ENCODE measurements around the gene LMF1.

The LMF1 gene

DNA sequence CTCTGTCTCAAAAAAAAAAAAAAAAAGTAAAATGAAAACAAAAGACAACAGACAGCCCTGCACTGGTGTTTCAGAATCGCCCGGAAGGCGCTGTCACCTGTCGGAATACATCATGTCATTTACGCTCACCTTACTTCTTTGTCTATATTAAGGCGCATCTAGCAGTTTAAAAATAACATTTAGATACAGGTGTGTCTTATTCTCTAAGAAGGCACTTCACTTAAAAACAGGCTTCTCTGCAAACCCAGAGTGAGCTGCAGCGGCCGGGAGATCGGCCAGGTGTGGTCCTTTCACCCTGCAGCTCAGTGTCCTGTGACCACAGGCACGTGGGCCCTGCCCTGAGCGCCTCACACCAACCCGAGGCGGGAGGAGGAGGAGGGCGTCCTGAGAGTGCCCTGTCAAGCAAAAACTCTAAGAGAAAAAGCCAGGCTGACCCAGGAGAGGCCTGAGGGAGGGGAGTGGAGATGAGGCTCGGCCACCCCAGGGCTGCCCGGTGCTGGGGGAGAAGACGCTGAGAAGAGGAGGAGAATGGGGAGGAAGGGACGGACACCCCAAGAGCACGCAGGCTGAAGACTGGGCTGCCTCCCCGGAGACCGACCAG lies 3.3 kb upstream of the LMF1 start:
- peaks cover 18% of the 10 kb centered on the region for H3K27me3 Mint-ChIP-seq (ENCODE audit: low read depth)
- H3K4me1 Mint-ChIP-seq (ENCODE audit: low read depth) = peaks cover 3% of the 10 kb centered on the region
- no peaks in the 10 kb centered on the region for H3K36me3 Mint-ChIP-seq (ENCODE audit: low read depth)
- no peaks in the 10 kb centered on the region for H3K9me3 Mint-ChIP-seq
- H3K4me3 Mint-ChIP-seq = no peak overlapping the region
- no peak overlapping the region for H3K27ac Mint-ChIP-seq

DNA sequence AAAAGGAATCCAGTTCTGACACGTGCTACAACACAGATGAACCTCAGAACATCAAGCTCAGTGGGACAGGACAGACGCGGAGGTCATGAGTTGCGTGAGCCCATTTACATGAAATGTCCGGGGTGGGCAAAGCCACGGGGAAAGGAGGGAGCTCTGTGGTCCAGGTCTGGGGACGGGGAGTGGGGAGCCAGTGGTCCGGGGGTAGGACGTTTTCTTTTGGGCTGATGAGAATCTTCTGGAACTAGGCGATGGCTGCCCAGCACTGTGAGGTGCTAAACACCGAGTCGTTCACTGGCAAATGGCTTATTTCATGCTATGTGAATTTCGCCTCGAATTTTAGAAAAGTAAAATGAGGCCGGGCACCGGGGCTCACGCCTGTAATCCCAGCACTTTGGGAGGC lies 2.6 kb upstream of the LMF1 start:
- peaks cover 8% of the 10 kb centered on the region for H3K4me1 Mint-ChIP-seq (ENCODE audit: low read depth)
- H3K4me3 Mint-ChIP-seq = no peak overlapping the region
- H3K27me3 Mint-ChIP-seq (ENCODE audit: low read depth) = peaks cover 13% of the 10 kb centered on the region
- no peaks in the 10 kb centered on the region for H3K9me3 Mint-ChIP-seq
- H3K36me3 Mint-ChIP-seq (ENCODE audit: low read depth) = no peaks in the 10 kb centered on the region
- H3K27ac Mint-ChIP-seq = no peak overlapping the region

DNA sequence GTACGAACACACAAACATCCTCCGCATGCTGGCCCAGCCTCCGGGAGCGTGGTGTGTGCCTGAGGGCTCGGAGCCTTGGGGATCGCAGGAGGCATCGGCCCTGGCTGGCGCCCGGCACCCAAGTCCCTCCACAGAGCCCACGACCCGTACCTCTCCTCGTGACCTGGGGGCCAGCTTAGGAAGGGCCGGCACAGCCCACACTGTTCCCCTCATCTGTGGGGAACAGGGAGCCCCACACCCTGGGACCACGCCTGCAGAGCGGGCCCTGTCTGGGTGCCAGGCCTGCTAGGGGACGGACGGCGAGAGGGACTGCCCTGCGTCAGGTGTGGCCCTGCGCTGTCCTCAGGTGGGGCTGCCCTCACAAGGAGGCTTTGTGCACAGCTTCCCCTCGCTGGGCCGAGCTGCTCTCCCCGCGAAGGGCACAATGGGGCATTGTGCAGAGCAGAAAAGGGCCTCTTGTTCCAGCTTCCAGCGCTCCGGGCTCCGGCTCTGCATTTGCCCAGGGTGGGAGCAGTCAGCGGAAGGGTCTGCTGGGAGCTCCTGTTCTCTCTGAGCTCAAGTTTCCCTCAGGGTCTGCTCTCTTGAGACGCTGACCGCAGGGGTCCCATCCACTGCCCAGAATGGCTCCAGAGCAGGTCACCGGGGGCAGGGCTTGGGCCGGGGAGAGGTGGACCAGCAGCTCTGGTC lies 1.7 kb upstream of the LMF1 start:
- Mint-ChIP-seq H3K36me3 (ENCODE audit: low read depth) (peaks cover 1% of the 10 kb centered on the region), H3K4me1 (ENCODE audit: low read depth) (peaks cover 11% of the 10 kb centered on the region), H3K4me3 (no peak overlapping the region), H3K27ac (no peak overlapping the region), H3K27me3 (ENCODE audit: low read depth) (peaks cover 6% of the 10 kb centered on the region), H3K9me3 (no peaks in the 10 kb centered on the region)

DNA sequence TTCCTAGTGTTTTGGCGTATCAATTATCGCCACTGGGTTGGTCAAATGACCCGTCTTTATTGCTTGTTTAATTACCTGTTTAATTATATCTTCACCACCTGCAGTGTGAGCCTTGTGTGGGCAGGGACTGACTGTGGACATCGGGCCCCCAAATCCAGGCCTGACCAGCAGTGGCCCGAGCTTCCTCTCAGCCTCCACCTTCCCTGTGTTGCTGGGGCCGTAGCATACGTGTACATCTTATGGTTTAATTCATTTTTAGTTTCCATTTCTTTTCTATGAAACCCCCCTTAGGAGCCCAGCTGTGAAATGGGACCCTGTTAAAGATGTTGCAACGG lies 1.2 kb upstream of the LMF1 start:
- Mint-ChIP-seq H3K36me3 (ENCODE audit: low read depth) (peaks cover 1% of the 10 kb centered on the region), H3K27ac (no peak overlapping the region), H3K4me3 (peak overlapping the region; percentile 49), H3K9me3 (no peaks in the 10 kb centered on the region), H3K4me1 (ENCODE audit: low read depth) (peaks cover 11% of the 10 kb centered on the region), H3K27me3 (ENCODE audit: low read depth) (peaks cover 6% of the 10 kb centered on the region)

DNA sequence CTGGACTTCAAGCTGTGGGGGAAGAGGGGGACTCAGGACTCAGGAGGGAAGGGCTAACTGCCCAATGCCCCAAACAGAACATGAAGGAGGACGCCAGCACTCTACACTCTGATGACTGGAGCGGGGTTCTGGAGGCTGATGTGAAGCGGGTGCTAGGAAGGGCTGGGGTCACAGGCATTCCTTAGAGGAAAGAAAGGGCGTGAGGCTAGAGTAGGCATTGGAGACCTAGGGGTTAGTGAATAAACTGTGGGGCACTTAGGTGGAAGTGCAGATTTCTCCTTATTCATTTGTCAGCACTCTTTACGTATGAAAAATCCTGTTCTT lies 760 bp upstream of the LMF1 start:
- peak overlapping the region; percentile 29 for H3K27ac Mint-ChIP-seq
- H3K4me3 Mint-ChIP-seq = peak overlapping the region; percentile 49
- H3K36me3 Mint-ChIP-seq (ENCODE audit: low read depth) = peaks cover 1% of the 10 kb centered on the region
- H3K4me1 Mint-ChIP-seq (ENCODE audit: low read depth) = peaks cover 11% of the 10 kb centered on the region
- no peaks in the 10 kb centered on the region for H3K9me3 Mint-ChIP-seq
- H3K27me3 Mint-ChIP-seq (ENCODE audit: low read depth) = peaks cover 6% of the 10 kb centered on the region

DNA sequence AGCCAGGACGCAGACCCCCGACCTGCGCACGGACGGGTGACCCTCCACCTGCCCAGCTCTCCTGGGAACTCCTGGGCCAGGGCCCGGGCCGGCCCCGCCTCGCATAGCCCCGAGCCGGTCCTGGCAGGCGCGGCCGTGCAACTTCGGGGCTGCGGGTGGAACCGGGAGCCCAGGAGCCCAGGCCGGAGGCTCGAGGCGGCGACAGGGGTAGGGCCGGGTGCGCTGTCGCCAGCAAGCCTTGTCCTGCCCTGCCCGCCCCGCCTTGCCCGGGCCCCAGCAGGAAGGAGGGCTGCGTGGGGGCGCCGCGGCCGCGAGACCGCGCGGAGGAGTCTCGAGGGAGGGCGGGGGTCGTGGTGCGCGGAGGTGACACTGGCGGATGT lies 408 bp downstream of the LMF1 start:
- peaks cover 6% of the 10 kb centered on the region for H3K27me3 Mint-ChIP-seq (ENCODE audit: low read depth)
- peak overlapping the region; percentile 65 for H3K4me3 Mint-ChIP-seq
- peaks cover 5% of the 10 kb centered on the region for H3K9me3 Mint-ChIP-seq
- peaks cover 16% of the 10 kb centered on the region for H3K4me1 Mint-ChIP-seq (ENCODE audit: low read depth)
- no peak overlapping the region for H3K27ac Mint-ChIP-seq
- H3K36me3 Mint-ChIP-seq (ENCODE audit: low read depth) = peaks cover 7% of the 10 kb centered on the region

DNA sequence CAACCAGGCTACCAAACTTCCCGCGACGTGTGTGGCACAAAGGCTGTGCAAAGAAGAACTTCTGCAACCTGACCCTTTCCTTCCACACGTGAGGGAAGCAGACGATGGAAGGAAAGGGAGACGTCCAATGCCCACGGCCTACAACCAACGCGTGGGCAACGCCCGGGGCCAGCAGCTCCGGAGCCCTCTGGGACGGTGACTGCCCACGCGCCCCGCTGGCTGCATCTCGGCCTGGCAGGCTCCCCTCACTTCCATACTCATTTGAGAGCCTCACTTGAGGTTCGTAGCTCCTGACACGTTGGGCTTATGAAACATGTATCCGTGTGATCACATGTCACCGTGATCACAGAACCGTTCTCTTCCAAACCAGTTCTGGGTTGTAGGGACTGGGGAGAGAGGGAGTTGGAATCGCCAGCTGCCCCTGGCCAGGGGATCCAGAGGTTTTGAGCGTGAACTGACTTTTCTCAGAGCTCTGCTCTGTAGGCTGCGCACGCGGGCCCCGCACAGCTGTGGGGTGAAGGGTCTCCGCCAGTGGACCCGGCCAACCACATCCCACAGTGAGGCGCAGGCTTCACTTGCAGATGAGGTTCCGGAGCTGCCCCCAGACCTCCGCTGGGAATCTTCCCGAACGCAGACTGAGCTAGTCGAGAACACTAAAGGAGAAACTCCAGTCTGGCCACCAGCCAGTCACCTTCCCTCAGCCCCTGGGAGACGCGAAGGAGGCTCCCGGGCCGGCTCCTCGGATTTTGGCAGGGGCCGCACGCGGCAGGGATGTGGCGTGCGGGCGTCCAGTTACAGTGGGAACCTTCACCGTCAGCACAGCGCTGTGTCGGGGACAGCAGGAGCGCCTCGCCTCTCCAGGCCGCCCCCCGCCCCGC lies 1.0 kb downstream of the LMF1 start:
- Mint-ChIP-seq H3K27ac (no peak overlapping the region), H3K4me3 (peak overlapping the region; percentile 65), H3K4me1 (ENCODE audit: low read depth) (peaks cover 20% of the 10 kb centered on the region), H3K9me3 (peaks cover 8% of the 10 kb centered on the region), H3K27me3 (ENCODE audit: low read depth) (peaks cover 6% of the 10 kb centered on the region), H3K36me3 (ENCODE audit: low read depth) (peaks cover 13% of the 10 kb centered on the region)

DNA sequence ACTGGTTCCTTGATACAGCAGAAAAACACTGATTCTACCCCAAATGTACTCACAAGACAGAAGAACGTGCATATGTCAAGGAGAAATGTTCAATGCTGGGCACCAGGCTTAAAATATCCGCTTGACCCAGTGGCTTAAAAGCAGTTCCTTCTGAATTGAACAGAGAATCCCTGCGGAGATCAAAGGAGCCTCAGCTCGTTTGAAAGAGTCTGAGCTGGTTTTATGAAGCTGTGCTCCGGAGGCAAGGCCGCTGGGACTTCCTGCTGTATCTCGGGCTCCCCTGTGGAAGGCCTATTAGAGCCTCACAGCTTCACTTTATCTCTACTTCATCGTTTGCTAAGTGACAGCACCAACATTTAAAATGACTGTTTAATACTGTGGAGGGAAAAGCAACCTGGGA lies 2.2 kb downstream of the LMF1 start:
- peaks cover 30% of the 10 kb centered on the region for H3K4me1 Mint-ChIP-seq (ENCODE audit: low read depth)
- peak overlapping the region; percentile 73 for H3K4me3 Mint-ChIP-seq
- peaks cover 6% of the 10 kb centered on the region for H3K27me3 Mint-ChIP-seq (ENCODE audit: low read depth)
- H3K27ac Mint-ChIP-seq = no peak overlapping the region
- peaks cover 8% of the 10 kb centered on the region for H3K9me3 Mint-ChIP-seq
- peaks cover 17% of the 10 kb centered on the region for H3K36me3 Mint-ChIP-seq (ENCODE audit: low read depth)

DNA sequence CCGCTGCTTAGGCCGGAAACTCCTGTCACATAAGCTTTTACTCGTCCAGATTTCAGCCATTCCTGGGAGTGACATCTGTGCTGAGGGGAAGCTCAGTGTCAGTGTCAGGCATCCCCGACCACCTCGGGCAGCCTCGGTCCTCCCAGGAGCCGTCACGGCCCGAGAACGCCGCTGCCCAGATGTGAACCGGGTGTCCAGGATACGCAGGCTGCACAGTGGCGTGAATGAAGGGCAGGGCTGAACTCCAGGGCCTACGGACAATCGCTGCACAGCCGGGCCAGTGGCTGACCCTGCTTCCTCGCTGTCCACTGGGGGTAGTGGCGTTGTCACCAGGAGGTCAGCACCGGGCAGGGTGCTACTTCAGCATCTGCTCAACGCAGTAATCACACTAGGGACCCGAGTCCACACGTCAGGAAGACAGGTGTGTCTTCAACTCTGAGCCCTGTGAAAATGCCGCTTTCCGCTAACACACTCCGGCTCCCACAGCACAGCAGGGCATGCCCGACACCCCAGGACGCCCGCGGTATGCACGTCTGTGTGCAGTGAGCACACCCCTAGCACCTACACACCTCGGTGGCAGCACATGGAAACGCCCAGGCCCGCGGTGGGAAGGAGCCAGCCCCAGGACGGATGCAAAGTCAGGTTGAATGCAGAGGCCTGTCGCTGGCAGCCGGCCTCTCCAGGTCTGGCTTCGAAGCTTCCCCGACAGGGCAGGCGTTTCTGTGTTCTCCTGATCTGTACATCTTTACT lies 3.1 kb downstream of the LMF1 start:
- Mint-ChIP-seq H3K36me3 (ENCODE audit: low read depth) (peaks cover 17% of the 10 kb centered on the region), H3K27ac (no peak overlapping the region), H3K27me3 (ENCODE audit: low read depth) (peaks cover 6% of the 10 kb centered on the region), H3K4me3 (no peak overlapping the region), H3K4me1 (ENCODE audit: low read depth) (peaks cover 34% of the 10 kb centered on the region), H3K9me3 (peaks cover 8% of the 10 kb centered on the region)

DNA sequence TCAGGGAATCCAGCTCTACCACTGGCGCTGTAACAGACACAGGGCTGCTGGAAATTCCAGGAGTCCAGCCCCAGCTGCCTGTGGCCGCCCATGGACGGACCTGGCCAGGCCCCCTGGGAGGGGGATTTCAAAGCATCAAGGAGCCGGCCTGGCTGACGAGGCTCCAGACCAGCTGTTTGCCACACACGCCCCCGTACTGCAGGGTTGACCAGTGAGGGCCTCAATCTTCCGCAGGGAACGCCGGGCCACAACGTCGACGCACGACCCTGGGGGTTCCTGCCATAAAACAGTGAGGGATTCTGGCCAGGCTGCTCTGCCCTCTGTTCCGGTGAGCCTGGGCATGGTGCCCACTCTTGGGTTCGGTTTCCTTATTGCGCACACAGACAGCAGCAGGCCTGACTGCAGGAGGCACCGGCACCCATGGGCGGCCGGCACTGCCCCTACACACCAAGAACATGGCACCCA lies 3.7 kb downstream of the LMF1 start:
- peaks cover 6% of the 10 kb centered on the region for H3K27me3 Mint-ChIP-seq (ENCODE audit: low read depth)
- H3K4me3 Mint-ChIP-seq = no peak overlapping the region
- peaks cover 8% of the 10 kb centered on the region for H3K9me3 Mint-ChIP-seq
- H3K27ac Mint-ChIP-seq = no peak overlapping the region
- peaks cover 34% of the 10 kb centered on the region for H3K4me1 Mint-ChIP-seq (ENCODE audit: low read depth)
- peaks cover 17% of the 10 kb centered on the region for H3K36me3 Mint-ChIP-seq (ENCODE audit: low read depth)

DNA sequence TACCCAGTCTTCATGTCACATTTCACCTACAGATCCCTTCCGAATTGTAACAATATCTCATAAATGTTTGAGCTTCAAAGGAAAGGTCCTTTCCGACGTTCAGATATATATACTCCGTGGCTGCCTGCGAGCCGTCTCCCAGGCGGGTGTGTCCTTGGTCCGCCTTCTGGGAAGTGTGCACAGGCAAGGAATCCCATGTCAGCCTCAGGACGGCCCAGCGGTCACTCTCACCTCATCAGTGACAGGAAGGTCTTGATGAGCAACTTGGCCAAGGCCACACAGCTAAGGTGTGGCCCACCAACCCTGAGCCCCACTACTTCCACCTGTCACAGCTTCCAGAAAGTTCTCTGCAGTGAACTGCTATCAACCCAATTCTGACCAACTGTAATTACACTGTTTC lies 4.3 kb downstream of the LMF1 start:
- H3K27ac Mint-ChIP-seq = no peak overlapping the region
- H3K36me3 Mint-ChIP-seq (ENCODE audit: low read depth) = peaks cover 17% of the 10 kb centered on the region
- peaks cover 8% of the 10 kb centered on the region for H3K9me3 Mint-ChIP-seq
- H3K4me3 Mint-ChIP-seq = no peak overlapping the region
- H3K4me1 Mint-ChIP-seq (ENCODE audit: low read depth) = peaks cover 33% of the 10 kb centered on the region
- H3K27me3 Mint-ChIP-seq (ENCODE audit: low read depth) = peaks cover under 1% of the 10 kb centered on the region

DNA sequence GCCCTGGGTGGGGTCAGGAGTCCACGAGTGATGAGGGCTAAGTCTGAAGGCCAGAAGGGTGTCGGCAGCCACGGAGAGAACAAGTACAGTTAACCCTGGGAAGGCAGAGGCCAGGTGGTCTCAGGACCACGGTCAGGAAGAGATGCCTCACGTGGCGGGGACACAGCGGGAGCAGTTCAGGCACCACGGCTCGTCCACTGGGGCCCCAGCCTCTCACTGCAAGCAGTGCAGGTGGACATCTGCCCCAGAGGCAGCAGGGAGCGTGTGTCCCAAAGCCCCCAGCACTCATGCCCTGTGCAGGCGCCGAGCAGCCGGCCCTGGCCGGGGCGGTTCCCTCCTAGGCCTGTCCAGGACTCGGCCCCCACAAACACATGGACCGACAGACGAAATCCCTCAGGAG lies 4.7 kb downstream of the LMF1 start:
- peaks cover 8% of the 10 kb centered on the region for H3K9me3 Mint-ChIP-seq

DNA sequence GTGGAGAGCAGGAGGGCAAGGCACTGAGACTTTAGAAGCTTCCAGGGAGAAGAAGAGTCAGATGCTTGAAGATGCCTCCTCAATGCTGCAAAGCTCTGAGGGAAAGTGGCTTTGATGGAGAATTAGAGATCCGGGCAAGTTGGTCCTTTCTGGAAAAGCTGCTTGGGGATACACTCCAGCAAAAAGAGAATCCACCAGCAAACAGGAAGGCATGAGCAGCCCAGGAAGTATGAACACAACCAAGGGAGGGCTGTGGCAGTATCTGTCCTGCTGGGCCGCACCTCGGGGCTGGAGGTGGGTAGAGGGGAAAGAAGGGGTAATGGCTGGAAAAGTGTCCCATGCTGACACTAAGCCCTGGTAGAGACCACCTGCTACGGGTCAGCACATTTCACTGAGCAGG lies 5.3 kb downstream of the LMF1 start:
- Mint-ChIP-seq H3K4me3 (no peak overlapping the region), H3K27ac (peak overlapping the region; percentile 96), H3K27me3 (ENCODE audit: low read depth) (no peaks in the 10 kb centered on the region), H3K4me1 (ENCODE audit: low read depth) (peaks cover 31% of the 10 kb centered on the region), H3K36me3 (ENCODE audit: low read depth) (peaks cover 17% of the 10 kb centered on the region), H3K9me3 (peaks cover 8% of the 10 kb centered on the region)

More for the DNA sequence above, 4.7 kb downstream of the LMF1 start:
- Mint-ChIP-seq H3K27ac (peak overlapping the region; percentile 96), H3K4me3 (no peak overlapping the region), H3K27me3 (ENCODE audit: low read depth) (no peaks in the 10 kb centered on the region), H3K4me1 (ENCODE audit: low read depth) (peaks cover 31% of the 10 kb centered on the region), H3K36me3 (ENCODE audit: low read depth) (peaks cover 17% of the 10 kb centered on the region)

DNA sequence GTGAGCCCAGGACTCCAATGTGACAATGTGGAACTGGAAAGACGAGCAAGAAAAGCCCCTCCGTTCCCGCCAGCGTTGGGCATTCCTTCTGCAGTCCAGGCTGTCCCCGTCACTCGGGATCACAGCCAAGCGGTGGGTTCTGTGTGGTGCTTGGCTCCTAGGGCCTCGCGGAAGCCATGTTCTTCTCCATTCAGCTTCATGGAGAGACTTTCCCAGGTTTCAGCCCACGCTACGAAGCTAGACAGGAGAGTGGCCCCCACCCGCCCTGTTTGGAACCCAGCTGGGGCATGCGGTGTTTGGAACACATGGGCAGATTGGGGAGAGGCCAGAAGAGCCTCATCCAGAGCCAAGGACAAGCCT lies 5.8 kb downstream of the LMF1 start:
- H3K36me3 Mint-ChIP-seq (ENCODE audit: low read depth) = peaks cover 17% of the 10 kb centered on the region
- H3K4me1 Mint-ChIP-seq (ENCODE audit: low read depth) = peaks cover 31% of the 10 kb centered on the region
- H3K9me3 Mint-ChIP-seq = peaks cover 8% of the 10 kb centered on the region
- peak overlapping the region; percentile 96 for H3K27ac Mint-ChIP-seq
- H3K27me3 Mint-ChIP-seq (ENCODE audit: low read depth) = no peaks in the 10 kb centered on the region
- H3K4me3 Mint-ChIP-seq = peak overlapping the region; percentile 82
